ENCODE data around the gene PPP4R3B.

Gene PPP4R3B

DNA sequence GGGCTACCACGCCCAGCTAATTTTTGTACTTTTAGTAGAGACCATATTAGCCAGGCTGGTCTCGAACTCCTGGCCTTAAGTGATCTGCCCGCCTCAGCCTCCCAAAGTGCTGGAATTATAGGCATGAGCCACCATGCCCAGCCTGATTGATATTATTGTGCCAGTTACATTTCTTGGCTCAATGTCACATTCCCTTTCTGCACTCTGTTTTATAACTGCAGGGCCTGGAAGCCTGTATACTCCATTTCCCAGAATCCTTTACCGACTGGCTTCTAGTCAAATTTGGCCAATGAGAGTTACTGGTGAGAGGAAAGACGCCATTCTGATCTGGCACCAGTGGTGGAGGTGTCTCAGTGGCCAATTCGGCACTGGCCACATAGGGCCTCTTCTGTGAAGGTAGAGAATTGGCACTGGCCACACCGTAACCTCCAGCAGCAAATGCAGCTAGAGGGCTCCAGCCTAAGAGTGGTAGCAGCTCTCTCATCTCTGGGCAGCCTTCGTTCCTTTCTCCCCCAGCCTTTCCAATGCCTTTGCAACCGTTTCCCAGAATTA, 114.8 kb downstream of the PPP4R3B start:
- no peak for DNase-seq

DNA sequence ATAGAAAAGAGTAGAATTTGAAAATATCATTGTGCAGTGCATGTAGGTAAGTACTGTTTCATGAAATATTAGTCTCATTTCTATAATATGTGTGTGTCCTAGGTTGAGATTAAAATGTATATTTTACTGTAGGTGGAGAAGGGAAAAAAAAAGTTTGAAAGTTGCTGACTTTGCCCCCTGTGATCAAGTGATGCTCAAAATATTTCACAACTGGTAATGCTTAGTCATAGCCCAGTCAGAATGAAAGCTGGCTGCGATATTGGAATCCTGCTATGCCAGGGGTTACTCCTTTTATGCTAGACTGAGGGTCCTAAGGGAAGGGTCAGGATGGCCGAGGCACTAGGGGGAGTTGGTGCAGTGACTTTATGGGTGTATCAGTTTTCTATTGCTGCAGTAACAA, 117.4 kb downstream of the PPP4R3B start:
- DNase-seq: no peak

DNA sequence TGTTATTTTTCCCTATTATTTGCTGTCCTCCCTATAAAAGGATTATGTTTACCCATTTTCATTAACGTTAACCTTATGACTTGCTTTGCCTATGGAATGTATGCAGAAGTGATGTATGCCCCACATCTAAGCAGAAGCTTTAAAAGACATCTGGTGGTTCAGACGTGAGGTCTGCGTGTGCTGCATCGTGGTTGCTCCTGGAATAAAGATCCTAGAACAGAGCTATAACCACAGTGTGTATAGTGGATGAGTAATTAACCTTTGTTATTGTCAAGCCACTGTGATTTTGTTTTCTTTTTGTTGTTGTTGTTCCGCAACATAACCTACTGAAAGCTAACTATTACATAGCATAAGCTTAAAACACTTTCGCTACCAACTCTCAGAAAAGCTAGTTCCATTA, 118.8 kb downstream of the PPP4R3B start:
- DNase-seq: no peak
